Stimulated activated naive CD8-positive, alpha-beta T cell treated with anti-CD3 and anti-CD28 coated beads, Interleukin-15, Interleukin-2, amounts not matched to agents 100 ng/mL and 50 ng/mL, for 24 hours (primary cell): ENCODE results near the gene SLC1A2.
"Not testable (repeated sequence)": the region's sequence is repeated elsewhere in the genome, so short reads cannot be mapped to it uniquely, and the experiment has no call there.

Experiments
- H3K27ac Mint-ChIP-seq: one replicate; pipeline ENCODE4 v1.8.0; 2021; ENCODE audit warnings: mild to moderate bottlenecking, mixed read lengths
- H3K27me3 Mint-ChIP-seq: one replicate; pipeline ENCODE4 v1.8.0; 2021; ENCODE audit warnings: mixed read lengths
- H3K36me3 Mint-ChIP-seq: one replicate; pipeline ENCODE4 v1.8.0; 2021; ENCODE audit warnings: low read depth, mixed read lengths
- H3K4me1 Mint-ChIP-seq: one replicate; pipeline ENCODE4 v1.8.0; 2021; ENCODE audit warnings: low read depth, mixed read lengths
- H3K4me3 Mint-ChIP-seq: one replicate; pipeline ENCODE4 v1.8.0; 2021; ENCODE audit warnings: mild to moderate bottlenecking, mixed read lengths
- H3K9me3 Mint-ChIP-seq: one replicate; pipeline ENCODE4 v1.8.0; 2021; ENCODE audit warnings: mixed read lengths

Gene SLC1A2

DNA sequence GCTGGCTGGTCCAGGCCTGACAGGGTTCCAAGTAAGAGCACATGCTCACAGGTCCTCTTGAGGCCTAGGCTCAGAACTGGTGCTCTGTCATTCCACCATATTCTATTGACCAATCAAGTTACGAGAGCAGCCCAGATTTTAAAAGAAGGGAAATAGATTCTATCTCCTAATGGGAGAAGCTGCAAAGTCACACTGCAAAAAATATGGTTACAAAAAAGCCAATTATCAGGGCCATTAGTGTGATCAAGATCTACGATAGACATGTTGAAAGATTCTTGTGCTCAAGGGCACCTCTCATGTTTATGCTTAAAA lies 184.2 kb downstream of the SLC1A2 start:
- Mint-ChIP-seq H3K4me1 (peaks cover 83% of the 10 kb centered on the region), H3K36me3 (peaks cover 50% of the 10 kb centered on the region), H3K4me3 (no peak overlapping the region)

DNA sequence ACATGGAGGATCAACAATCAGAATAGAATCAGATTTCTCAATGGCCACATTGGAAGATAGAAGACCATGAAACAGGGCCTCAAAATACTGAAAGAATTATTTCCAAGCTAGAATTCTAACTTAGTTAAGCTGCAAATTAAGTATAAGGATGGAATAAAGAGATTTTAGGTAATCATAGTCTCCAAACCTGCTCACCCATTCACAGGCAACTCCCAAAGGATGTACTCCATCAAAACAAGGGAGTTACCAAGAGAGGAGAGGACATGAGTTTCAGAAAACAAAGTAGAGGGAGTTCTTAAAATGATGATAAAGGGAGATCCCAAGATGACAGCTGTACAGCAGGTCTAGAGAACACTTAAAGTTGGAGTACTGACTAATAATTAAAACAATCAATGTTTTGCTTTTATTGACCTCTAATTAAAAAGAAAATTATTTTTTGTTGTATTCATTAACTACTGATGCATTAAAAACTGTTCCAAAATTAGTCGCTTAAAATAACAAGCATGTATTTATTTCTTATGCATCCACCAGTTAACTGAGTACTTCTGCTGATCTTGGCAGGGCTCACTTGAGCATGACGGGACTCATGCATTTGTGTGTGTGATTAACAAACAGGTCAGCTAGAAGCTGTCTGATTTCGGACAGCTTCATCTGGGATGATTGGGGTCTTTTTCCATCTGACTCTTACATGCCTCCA lies 184.8 kb downstream of the SLC1A2 start:
- H3K4me3 Mint-ChIP-seq, result no peak overlapping the region
- no peaks in the 10 kb centered on the region for H3K27me3 Mint-ChIP-seq
- peak overlapping the region; percentile 53 for H3K27ac Mint-ChIP-seq
- H3K4me1 Mint-ChIP-seq, result peaks cover 80% of the 10 kb centered on the region
- peaks cover 20% of the 10 kb centered on the region for H3K9me3 Mint-ChIP-seq
- peaks cover 55% of the 10 kb centered on the region for H3K36me3 Mint-ChIP-seq

More for the DNA sequence above, 184.2 kb downstream of the SLC1A2 start:
- Mint-ChIP-seq H3K9me3 (peaks cover 20% of the 10 kb centered on the region), H3K27me3 (no peaks in the 10 kb centered on the region), H3K27ac (peak overlapping the region; percentile 53)

GRCh38 chr11:35233518-35233917 lies 185.8 kb downstream of the SLC1A2 start:
- peaks cover 20% of the 10 kb centered on the region for H3K9me3 Mint-ChIP-seq
- peaks cover 71% of the 10 kb centered on the region for H3K4me1 Mint-ChIP-seq
- peaks cover 65% of the 10 kb centered on the region for H3K36me3 Mint-ChIP-seq
- H3K27ac Mint-ChIP-seq, result peak overlapping the region; percentile 79
- no peak overlapping the region for H3K4me3 Mint-ChIP-seq
- no peaks in the 10 kb centered on the region for H3K27me3 Mint-ChIP-seq

GRCh38 chr11:35232891-35233330 lies 186.4 kb downstream of the SLC1A2 start:
- peaks cover 71% of the 10 kb centered on the region for H3K36me3 Mint-ChIP-seq

GRCh38 chr11:35231076-35231860 lies 188.1 kb downstream of the SLC1A2 start:
- H3K27me3 Mint-ChIP-seq, result no peaks in the 10 kb centered on the region
- H3K36me3 Mint-ChIP-seq, result peaks cover 87% of the 10 kb centered on the region
- peaks cover 51% of the 10 kb centered on the region for H3K4me1 Mint-ChIP-seq
- H3K9me3 Mint-ChIP-seq, result peaks cover 20% of the 10 kb centered on the region
- H3K4me3 Mint-ChIP-seq, result no peak overlapping the region
- H3K27ac Mint-ChIP-seq, result peak overlapping the region; percentile 41

More at GRCh38 chr11:35232891-35233330, 186.4 kb downstream of the SLC1A2 start:
- Mint-ChIP-seq H3K27ac (peak overlapping the region; percentile 43), H3K9me3 (peaks cover 20% of the 10 kb centered on the region), H3K27me3 (no peaks in the 10 kb centered on the region), H3K4me3 (no peak overlapping the region), H3K4me1 (peaks cover 65% of the 10 kb centered on the region)

- peaks cover 20% of the 10 kb centered on the region for H3K9me3 Mint-ChIP-seq
Observed at GRCh38 chr11:35230388-35230787, 189.0 kb downstream of the SLC1A2 start.

GRCh38 chr11:35228328-35228725 lies 191.0 kb downstream of the SLC1A2 start:
- Mint-ChIP-seq H3K4me1 (peaks cover 26% of the 10 kb centered on the region), H3K27me3 (no peaks in the 10 kb centered on the region), H3K36me3 (peaks cover 95% of the 10 kb centered on the region), H3K9me3 (peaks cover 5% of the 10 kb centered on the region), H3K27ac (no peak overlapping the region), H3K4me3 (no peak overlapping the region)

More at GRCh38 chr11:35230388-35230787, 189.0 kb downstream of the SLC1A2 start:
- H3K36me3 Mint-ChIP-seq, result peaks cover 93% of the 10 kb centered on the region
- no peaks in the 10 kb centered on the region for H3K27me3 Mint-ChIP-seq
- peaks cover 45% of the 10 kb centered on the region for H3K4me1 Mint-ChIP-seq
- no peak overlapping the region for H3K4me3 Mint-ChIP-seq
- no peak overlapping the region for H3K27ac Mint-ChIP-seq

GRCh38 chr11:35227576-35228327 lies 191.6 kb downstream of the SLC1A2 start:
- H3K27me3 Mint-ChIP-seq, result no peaks in the 10 kb centered on the region
- no peak overlapping the region for H3K4me3 Mint-ChIP-seq
- peaks cover 4% of the 10 kb centered on the region for H3K9me3 Mint-ChIP-seq
- peaks cover 20% of the 10 kb centered on the region for H3K4me1 Mint-ChIP-seq
- H3K36me3 Mint-ChIP-seq, result peaks cover 95% of the 10 kb centered on the region
- peak overlapping the region; percentile 32 for H3K27ac Mint-ChIP-seq

- peaks cover 10% of the 10 kb centered on the region for H3K4me1 Mint-ChIP-seq
- not testable (repeated sequence) for H3K27me3 Mint-ChIP-seq, H3K4me3 Mint-ChIP-seq, H3K9me3 Mint-ChIP-seq
- peak overlapping the region; percentile 7 for H3K27ac Mint-ChIP-seq
- peaks cover 92% of the 10 kb centered on the region for H3K36me3 Mint-ChIP-seq
Observed at GRCh38 chr11:35226756-35227155, 192.6 kb downstream of the SLC1A2 start.

GRCh38 chr11:35225946-35226520 lies 193.3 kb downstream of the SLC1A2 start:
- Mint-ChIP-seq H3K27me3 (no peaks in the 10 kb centered on the region), H3K36me3 (peaks cover 92% of the 10 kb centered on the region), H3K27ac (peak overlapping the region; percentile 13), H3K4me3 (no peak overlapping the region), H3K9me3 (no peaks in the 10 kb centered on the region), H3K4me1 (peaks cover 9% of the 10 kb centered on the region)

- H3K36me3 Mint-ChIP-seq, result peaks cover 93% of the 10 kb centered on the region
- H3K9me3 Mint-ChIP-seq, result no peaks in the 10 kb centered on the region
- H3K4me1 Mint-ChIP-seq, result peaks cover 5% of the 10 kb centered on the region
- H3K4me3 Mint-ChIP-seq, result no peak overlapping the region
- no peak overlapping the region for H3K27ac Mint-ChIP-seq
- no peaks in the 10 kb centered on the region for H3K27me3 Mint-ChIP-seq
Observed at GRCh38 chr11:35223991-35224390, 195.4 kb downstream of the SLC1A2 start.

- Mint-ChIP-seq H3K4me3 (no peak overlapping the region), H3K4me1 (peaks cover 5% of the 10 kb centered on the region), H3K27me3 (no peaks in the 10 kb centered on the region), H3K9me3 (no peaks in the 10 kb centered on the region), H3K27ac (no peak overlapping the region), H3K36me3 (peaks cover 93% of the 10 kb centered on the region)
Observed at GRCh38 chr11:35223371-35223796, 196.0 kb downstream of the SLC1A2 start.

- H3K4me1 Mint-ChIP-seq, result peaks cover 37% of the 10 kb centered on the region
Observed at GRCh38 chr11:35218956-35219355, 200.4 kb downstream of the SLC1A2 start.

DNA sequence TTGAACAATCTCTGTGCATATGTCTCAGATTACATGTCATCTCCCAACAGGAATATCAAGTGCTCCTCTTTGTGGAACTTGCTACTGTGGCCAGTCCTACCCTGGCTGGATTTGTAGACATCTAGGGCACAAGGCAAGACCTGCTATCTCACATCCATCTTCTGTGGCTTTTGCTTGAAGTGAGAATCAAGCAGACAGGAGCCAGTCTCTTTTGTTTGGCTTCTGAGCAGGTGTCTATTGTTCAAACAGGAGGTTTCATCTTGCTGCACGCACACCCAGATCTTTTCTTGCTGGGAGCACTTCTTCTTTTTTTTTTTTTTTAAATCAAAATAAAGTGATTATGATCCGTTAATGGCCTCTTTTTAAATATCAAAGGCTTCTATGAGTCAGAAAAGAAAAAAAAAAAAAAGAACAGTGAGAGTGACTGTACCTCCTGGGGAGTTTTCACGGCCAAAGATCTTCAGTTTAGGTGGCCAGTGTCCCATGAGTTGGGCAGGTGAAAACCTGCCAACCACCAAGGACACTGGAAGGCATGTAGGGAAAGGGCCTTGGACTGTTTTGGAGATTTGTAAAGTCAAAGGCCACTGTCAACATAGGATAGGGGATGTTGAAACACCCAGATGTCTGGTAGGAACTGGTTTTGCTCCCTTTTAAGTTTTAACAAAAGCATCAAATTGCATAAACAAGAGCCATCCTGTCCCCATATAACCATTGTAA lies 202.2 kb downstream of the SLC1A2 start:
- Mint-ChIP-seq H3K4me3 (no peak overlapping the region), H3K9me3 (no peaks in the 10 kb centered on the region), H3K4me1 (peaks cover 55% of the 10 kb centered on the region)

More at GRCh38 chr11:35218956-35219355, 200.4 kb downstream of the SLC1A2 start:
- no peak overlapping the region for H3K4me3 Mint-ChIP-seq
- H3K36me3 Mint-ChIP-seq, result peaks cover 95% of the 10 kb centered on the region
- H3K9me3 Mint-ChIP-seq, result no peaks in the 10 kb centered on the region
- H3K27ac Mint-ChIP-seq, result no peak overlapping the region
- H3K27me3 Mint-ChIP-seq, result no peaks in the 10 kb centered on the region

More for the DNA sequence above, 202.2 kb downstream of the SLC1A2 start:
- Mint-ChIP-seq H3K27ac (peak overlapping the region; percentile 81), H3K36me3 (peaks cover 97% of the 10 kb centered on the region), H3K27me3 (no peaks in the 10 kb centered on the region)
